ENCODE measurements around the gene NBL1. TPM values are rescaled to one million over a fixed set of nuclear protein-coding genes. Genes with fewer than 3 reads are reported as not detected.

NBL1 gene
- polyA plus RNA-seq, 1 experiment: 171 TPM

DNA sequence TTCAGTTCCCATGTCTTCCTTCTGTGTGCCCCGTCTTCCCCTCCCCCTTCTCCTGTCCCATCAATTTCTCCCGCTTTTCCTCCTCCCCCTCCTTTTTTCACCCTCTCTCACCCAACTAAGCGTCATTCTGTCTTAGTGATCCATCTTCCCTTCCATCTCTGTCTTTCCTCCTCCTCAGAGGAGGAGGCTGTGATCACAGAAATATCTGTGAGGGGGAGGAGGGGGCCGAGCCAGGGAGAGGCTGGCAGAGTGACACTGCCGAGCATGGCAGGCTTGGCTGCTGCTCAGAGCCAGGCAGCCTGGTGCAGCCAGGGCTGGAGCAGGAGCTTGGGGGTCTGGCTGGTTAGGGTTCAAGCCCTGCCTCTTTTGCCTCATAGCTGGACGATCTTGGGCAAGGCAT is 28.1 kb downstream of the NBL1 start:
- DNase-seq (ENCODE audit: low read depth): no peak
- CTCF ChIA-PET: interaction anchor here (0.9 to 2.0 kb wide), 3 partner anchors 10 to 36 kb away, joined by 3 to 11 read pairs (median 10); no protein-coding TSS in a partner anchor

DNA sequence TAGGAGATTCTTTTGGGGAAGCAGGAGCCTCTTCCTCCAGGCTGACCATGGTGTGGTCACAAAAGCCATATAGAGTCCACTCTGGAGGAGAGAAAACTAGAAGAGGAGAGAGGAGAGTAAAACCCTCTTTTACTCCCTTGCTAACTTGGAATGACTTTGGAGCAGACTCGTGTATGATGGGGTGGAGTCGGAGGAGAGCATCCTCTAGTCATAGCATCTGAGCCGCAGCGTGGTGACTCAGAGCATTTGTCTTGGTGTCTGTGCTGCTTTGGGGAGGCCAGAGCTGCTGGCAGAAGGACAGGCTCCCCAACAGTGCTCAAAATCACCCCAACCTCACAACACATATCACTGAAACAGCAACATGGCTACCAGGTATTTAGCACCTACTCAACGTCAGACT is 31.7 kb downstream of the NBL1 start:
- ChIA-PET POLR2A (no interaction called here), CTCF (interaction anchor here (1.5 to 3.1 kb wide), 3 partner anchors 14 to 29 kb away, joined by 5 to 14 read pairs (median 11); no protein-coding TSS in a partner anchor)
- no peak for DNase-seq (ENCODE audit: low read depth)
- TF ChIP-seq, protein P1, sequence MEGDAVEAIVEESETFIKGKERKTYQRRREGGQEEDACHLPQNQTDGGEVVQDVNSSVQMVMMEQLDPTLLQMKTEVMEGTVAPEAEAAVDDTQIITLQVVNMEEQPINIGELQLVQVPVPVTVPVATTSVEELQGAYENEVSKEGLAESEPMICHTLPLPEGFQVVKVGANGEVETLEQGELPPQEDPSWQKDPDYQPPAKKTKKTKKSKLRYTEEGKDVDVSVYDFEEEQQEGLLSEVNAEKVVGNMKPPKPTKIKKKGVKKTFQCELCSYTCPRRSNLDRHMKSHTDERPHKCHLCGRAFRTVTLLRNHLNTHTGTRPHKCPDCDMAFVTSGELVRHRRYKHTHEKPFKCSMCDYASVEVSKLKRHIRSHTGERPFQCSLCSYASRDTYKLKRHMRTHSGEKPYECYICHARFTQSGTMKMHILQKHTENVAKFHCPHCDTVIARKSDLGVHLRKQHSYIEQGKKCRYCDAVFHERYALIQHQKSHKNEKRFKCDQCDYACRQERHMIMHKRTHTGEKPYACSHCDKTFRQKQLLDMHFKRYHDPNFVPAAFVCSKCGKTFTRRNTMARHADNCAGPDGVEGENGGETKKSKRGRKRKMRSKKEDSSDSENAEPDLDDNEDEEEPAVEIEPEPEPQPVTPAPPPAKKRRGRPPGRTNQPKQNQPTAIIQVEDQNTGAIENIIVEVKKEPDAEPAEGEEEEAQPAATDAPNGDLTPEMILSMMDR (IDR thresholded peaks at IDR 0.05; ENCODE audit: insufficient read depth, low read depth, low read length): no peak
- Histone ChIP-seq H3K4me3 (ENCODE audit: low read depth, low read length) (no peak overlapping the region), H3K36me3 (ENCODE audit: control insufficient read depth, insufficient read depth, low read length) (no peaks in the 10 kb centered on the region), H3K27me3 (ENCODE audit: control insufficient read depth, insufficient read depth, low read length) (peaks cover 4% of the 10 kb centered on the region; the same call in 1 of the 2 replicates)

More for the DNA sequence above, 28.1 kb downstream of the NBL1 start:
- Histone ChIP-seq H3K36me3 (ENCODE audit: control insufficient read depth, insufficient read depth, low read length) (no peaks in the 10 kb centered on the region), H3K4me3 (ENCODE audit: low read depth, low read length) (no peak overlapping the region), H3K27me3 (ENCODE audit: control insufficient read depth, insufficient read depth, low read length) (peaks cover 13% of the 10 kb centered on the region)
- TF ChIP-seq, protein P1 (IDR thresholded peaks at IDR 0.05; ENCODE audit: insufficient read depth, low read depth, low read length): no peak
- POLR2A ChIA-PET: no interaction called here

- POLR2A ChIA-PET: no interaction called here
- Histone ChIP-seq H3K27me3 (ENCODE audit: control insufficient read depth, insufficient read depth, low read length) (peaks cover 4% of the 10 kb centered on the region; the same call in 1 of the 2 replicates), H3K4me3 (ENCODE audit: low read depth, low read length) (no peak overlapping the region), H3K36me3 (ENCODE audit: control insufficient read depth, insufficient read depth, low read length) (no peaks in the 10 kb centered on the region)
- DNase-seq (ENCODE audit: low read depth): no peak
- CTCF ChIA-PET: interaction anchor here (2.6 to 3.1 kb wide), 3 partner anchors 14 to 28 kb away, joined by 9 to 14 read pairs (median 11); no protein-coding TSS in a partner anchor
- TF ChIP-seq, protein P1 (IDR thresholded peaks at IDR 0.05; ENCODE audit: insufficient read depth, low read depth, low read length): no peak
These were observed 32.4 kb downstream of the NBL1 start for GRCh38 chr1:19676438-19676922.

DNA sequence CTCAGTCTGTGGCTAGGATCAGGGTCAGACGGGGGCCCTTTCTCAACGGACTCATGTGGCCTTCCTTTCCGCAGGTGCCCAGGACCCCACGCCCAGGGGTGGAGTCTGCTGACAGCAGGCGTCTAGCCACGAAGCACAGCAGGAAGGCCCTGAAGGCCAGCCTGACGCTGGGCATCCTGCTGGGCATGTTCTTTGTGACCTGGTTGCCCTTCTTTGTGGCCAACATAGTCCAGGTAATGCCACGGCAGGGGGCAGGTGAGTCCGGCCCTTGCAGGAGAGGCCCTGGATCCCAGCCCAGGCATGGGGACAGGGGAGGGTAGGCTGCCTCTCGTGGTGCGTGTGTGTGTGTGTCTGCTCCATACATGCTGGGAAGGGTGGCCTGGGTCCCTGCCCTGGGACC is 34.4 kb downstream of the NBL1 start:
- H3K4me3 ChIP-seq (ENCODE audit: low read depth, low read length): no peak overlapping the region
- CTCF ChIA-PET: interaction anchor here (0.7 to 2.6 kb wide), 3 partner anchors 17 to 26 kb away, joined by 3 to 11 read pairs (median 9); no protein-coding TSS in a partner anchor
- no peaks in the 10 kb centered on the region; the same call in 1 of the 2 replicates for H3K27me3 ChIP-seq (ENCODE audit: control insufficient read depth, insufficient read depth, low read length)
- DNase-seq (ENCODE audit: low read depth): no peak
- POLR2A ChIA-PET: no interaction called here
- no peaks in the 10 kb centered on the region for H3K36me3 ChIP-seq (ENCODE audit: control insufficient read depth, insufficient read depth, low read length)
- TF ChIP-seq, protein P1 (IDR thresholded peaks at IDR 0.05; ENCODE audit: insufficient read depth, low read depth, low read length): no peak

GRCh38 chr1:19678931-19679453 is 34.9 kb downstream of the NBL1 start:
- TF ChIP-seq, protein P1 (IDR thresholded peaks at IDR 0.05; ENCODE audit: insufficient read depth, low read depth, low read length): no peak
- ChIA-PET POLR2A (no interaction called here), CTCF (interaction anchor here (2.6 kb wide), 1 partner anchor 19 kb away, joined by 9 read pairs; no protein-coding TSS in a partner anchor)
- Histone ChIP-seq H3K27me3 (ENCODE audit: control insufficient read depth, insufficient read depth, low read length) (no peaks in the 10 kb centered on the region; the same call in 1 of the 2 replicates), H3K36me3 (ENCODE audit: control insufficient read depth, insufficient read depth, low read length) (no peaks in the 10 kb centered on the region), H3K4me3 (ENCODE audit: low read depth, low read length) (no peak overlapping the region)
- no peak for DNase-seq (ENCODE audit: low read depth)
